Measurements from ENCODE around the gene LIME1.
A peak's percentile ranks its signal among the peaks of the same experiment; 100 is the strongest.
"Not testable (repeated sequence)": the region's sequence is repeated elsewhere in the genome, so short reads cannot be mapped to it uniquely, and the experiment has no call there.

The LIME1 gene

GRCh38 chr20:63708301-63709148 is 27.9 kb upstream of the LIME1 start:
- peak; percentile 30 for DNase-seq

DNA sequence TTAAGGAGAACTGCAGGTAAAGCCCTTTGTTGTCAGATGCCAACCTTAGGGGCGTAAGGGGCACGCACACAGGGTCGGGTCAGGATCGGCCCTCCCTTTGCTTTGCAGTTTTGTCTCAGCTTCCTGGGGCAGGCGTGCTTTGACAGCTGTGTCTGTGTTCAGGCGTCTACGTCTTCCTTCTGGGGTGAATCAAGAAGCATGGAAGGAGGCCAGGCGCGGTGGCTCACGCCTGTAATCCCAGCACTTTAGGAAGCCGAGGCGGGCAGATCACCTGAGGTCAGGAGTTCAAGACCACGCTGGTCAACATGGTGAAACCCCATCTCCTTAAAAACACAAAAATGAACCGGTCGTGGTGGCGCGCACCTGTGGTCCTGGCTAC is 27.3 kb upstream of the LIME1 start:
- DNase-seq = no peak

- no peak for DNase-seq
Measured at GRCh38 chr20:63711085-63711645, 25.3 kb upstream of the LIME1 start.

GRCh38 chr20:63712191-63712590 is 24.3 kb upstream of the LIME1 start:
- DNase-seq = no peak

- no peak for DNase-seq
Measured at GRCh38 chr20:63714858-63715257, 21.6 kb upstream of the LIME1 start.

DNA sequence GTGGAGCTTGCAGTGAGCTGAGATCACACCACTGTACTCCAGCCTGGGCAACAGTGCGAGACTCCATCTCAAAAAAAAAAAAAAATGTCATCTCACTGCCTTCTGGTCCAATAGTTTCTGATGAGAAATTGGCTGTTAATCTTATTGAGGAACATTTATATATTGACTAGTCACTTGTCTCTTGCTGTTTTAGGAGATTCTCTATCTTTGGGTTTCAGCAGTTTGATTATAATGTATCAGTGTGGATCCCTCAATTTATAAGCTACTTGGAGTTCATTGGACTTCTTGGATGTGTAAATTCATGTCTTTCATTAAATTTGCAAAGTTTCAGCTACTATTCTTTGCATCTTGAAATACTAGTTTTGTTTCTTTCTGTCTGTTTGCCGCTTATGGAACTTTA is 17.5 kb upstream of the LIME1 start:
- no peak for DNase-seq

GRCh38 chr20:63722967-63723622 is 13.4 kb upstream of the LIME1 start:
- DNase-seq = not testable (repeated sequence)

GRCh38 chr20:63730189-63730733 is 6.2 kb upstream of the LIME1 start:
- DNase-seq = not testable (repeated sequence)

DNA sequence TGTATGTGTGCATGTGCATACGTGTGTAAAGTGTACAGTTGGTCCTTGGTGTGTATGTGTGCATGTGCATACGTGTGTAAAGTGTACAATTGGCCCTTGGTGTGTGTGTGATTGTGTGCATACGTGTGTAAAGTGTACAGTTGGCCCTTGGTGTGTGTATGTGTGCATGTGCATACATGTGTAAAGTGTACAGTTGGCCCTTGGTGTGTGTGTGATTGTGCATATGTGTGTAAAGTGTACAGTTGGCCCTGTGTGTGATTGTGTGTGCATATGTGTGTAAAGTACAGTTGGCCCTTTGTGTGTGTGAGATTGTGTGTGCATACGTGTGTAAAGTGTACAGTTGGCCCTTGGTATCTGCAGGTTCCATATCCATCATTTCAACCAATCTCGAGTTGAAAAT is 5.1 kb upstream of the LIME1 start:
- no peak for DNase-seq

DNA sequence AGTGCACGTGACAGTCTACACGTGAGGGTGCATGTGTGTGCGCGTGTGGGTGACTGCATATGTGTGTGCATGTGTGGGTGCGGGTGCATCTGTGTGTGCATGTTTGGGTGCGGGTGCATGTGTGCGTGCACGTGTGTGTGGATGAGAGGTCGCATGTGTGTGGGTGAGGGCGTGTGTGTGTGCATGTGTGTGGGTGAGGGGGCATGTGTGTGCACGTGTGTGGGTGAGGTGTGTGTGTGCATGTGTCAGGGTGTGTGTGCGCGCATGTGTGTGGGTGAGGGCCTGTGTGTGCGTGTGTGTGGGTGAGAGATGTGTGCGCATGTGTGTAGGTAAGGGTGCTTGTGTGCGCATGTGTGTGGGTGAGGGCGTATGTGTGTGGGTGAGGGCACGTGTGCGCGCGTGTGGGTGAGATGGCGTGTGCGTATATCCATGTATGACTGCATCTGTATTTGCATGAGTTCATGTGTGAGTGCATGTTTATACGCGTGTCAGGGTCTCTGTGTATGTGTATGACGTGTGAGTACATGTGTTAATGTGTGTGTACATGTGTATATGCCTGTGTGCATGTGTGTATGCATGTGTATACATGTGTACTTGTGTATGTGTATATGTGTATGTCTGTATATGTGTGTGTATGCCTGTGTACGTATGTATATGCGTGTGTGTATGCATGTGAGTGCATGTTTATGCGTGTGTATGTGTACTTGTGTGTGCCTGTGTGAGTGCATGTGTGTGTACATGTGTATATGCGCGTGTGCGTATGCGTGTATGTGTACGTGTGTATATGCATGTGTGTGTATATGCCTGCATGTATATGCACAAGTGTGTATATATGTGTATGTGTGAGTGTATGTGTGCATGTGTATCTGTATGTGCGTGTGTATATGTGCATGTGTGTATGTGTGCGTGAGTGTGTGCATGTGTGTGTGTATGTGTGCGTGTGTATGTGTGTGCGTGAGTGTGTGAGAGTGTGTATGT is 4.1 kb upstream of the LIME1 start:
- no peak for DNase-seq

- no peak for DNase-seq
Measured at GRCh38 chr20:63733117-63733516, 3.3 kb upstream of the LIME1 start.

DNA sequence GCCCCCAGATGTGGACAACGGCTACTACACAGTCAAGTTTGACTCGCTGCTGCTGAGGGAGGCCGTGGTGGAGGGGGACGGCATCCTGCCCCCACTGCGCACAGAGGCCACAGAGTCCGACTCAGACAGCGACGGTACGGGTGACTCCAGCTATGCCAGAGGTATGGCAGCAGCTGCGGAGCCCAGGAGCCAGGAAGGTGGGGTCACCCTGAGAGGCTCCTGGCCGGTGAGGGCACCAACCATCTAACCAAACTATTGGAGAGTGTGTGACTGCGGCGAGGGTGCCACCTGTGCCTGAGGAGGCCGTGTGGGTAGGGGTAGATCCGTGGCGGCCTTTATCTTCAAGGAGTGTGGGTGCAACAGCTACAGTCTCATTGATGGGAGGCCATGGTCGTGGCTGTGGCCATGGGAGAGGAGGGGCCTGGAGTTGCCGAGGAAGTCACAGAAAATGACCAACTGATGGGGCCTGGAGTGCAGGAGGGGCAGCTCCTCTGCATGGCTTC is 2.8 kb upstream of the LIME1 start:
- no peak for DNase-seq

DNA sequence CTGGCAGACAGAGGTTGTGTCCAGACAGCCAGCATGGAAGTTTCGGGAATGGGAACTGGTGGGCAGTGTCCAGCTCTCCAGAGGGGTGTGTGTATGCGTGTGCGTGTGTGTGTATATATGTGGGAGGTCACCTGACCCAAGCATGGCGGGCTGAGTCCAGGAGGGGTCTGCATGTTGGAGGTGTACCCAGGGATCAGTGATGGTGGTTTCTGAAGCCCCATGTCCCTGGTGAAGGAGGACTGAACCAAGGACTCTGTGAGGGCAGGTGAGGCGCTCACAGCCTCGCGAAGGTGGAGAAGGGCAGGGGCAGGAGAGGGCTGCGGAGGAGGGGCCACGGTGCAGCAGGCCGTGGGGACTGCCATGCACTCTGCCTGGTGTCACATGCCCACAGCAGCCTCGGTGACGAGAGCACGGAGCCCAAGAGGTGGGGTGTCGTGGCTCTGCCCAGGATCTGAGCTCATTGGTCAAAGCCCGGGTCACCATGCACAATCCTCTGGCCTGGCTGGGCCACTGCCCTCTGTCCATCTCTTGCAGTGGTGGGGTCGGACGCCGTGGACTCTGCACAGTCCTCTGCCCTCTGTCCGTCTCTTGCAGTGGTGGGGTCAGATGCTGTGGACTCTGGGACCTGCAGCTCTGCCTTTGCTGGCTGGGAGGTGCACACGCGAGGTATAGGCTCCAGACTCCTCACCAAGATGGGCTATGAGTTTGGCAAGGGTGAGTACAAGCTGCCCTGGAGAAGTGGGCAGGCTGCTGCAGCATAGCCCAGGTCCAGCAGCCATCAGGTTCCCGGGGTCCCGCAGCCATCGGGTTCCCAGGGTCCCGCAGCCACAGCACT is 2.1 kb upstream of the LIME1 start:
- no peak for DNase-seq

- no peak for DNase-seq
Measured at GRCh38 chr20:63734946-63735858, 1.3 kb upstream of the LIME1 start.

GRCh38 chr20:63736893-63737694 is 630 bp downstream of the LIME1 start:
- no peak for DNase-seq

GRCh38 chr20:63737695-63737944 is 1.2 kb downstream of the LIME1 start:
- no peak for DNase-seq

GRCh38 chr20:63737945-63738686 is 1.7 kb downstream of the LIME1 start:
- no peak for DNase-seq

DNA sequence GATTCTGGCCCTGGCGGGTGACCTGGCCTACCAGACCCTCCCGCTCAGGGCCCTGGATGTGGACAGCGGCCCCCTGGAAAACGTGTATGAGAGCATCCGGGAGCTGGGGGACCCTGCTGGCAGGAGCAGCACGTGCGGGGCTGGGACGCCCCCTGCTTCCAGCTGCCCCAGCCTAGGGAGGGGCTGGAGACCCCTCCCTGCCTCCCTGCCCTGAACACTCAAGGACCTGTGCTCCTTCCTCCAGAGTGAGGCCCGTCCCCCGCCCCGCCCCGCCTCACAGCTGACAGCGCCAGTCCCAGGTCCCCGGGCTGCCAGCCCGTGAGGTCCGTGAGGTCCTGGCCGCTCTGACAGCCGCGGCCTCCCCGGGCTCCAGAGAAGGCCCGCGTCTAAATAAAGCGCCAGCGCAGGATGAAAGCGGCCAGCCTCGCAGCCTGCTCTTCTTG is 2.2 kb downstream of the LIME1 start:
- DNase-seq = peak; percentile 83
